H1 (cell line): ENCODE data around the gene KRTAP21-3. TPM values are rescaled to one million over a fixed set of nuclear protein-coding genes. Genes with fewer than 3 reads are reported as not detected.

ENCODE experiments used
- CTCF ChIA-PET: fragments of 300-600 bp; sonication (Branson Sonifier 250); formaldehyde crosslinking; loops from one replicate; lab custom pipeline; 2021; ENCODE audit not compliant: partially characterized antibody; lab: Charles Lee
- POLR2A ChIA-PET: fragments of 300-600 bp; sonication (Branson Sonifier 250); formaldehyde crosslinking; loops from one replicate; lab custom pipeline; 2021; ENCODE audit warnings: inconsistent platforms; ENCODE audit not compliant: partially characterized antibody; lab: Charles Lee
- DNase-seq, 2 experiments: peaks; one replicate each; pipeline versions ENCODE4 v3.0.0 to v3.0.0-alpha.2; 2010 to 2022; ENCODE audit warnings: low spot score in 2 of 2, low read depth in 1 of 2, mixed read lengths in 1 of 2
- FAIRE-seq: peaks from 2 replicates; lab custom pipeline; 2011; peaks lifted over from hg19 to GRCh38; lab: Jason Lieb, UNC
- H2AFZ ChIP-seq: 2 replicates; pipeline ENCODE4 v1.8.1; 2012; ENCODE audit warnings: low read length, inconsistent platforms
- H2AK5ac ChIP-seq: 2 replicates; pipeline ENCODE4 v1.6.1; 2013; ENCODE audit warnings: low read depth, low read length
- H2BK120ac ChIP-seq: replicated peaks from 2 replicates; pipeline ENCODE3; 2013; ENCODE audit warnings: low read depth, low read length, inconsistent platforms
- H2BK12ac ChIP-seq: 2 replicates; pipeline ENCODE4 v1.6.1; 2013; ENCODE audit warnings: low read depth, low read length
- H2BK15ac ChIP-seq: 2 replicates; pipeline ENCODE4 v1.6.1; 2013; ENCODE audit warnings: low read length
- H2BK20ac ChIP-seq: 2 replicates; pipeline ENCODE4 v1.6.1; 2013; ENCODE audit warnings: low read length
- H2BK5ac ChIP-seq: 2 replicates; pipeline ENCODE4 v1.6.1; 2013; ENCODE audit warnings: low read depth, low read length
- H3K14ac ChIP-seq: 2 replicates; pipeline ENCODE4 v1.6.1; 2013; ENCODE audit warnings: inconsistent platforms; ENCODE audit not compliant: insufficient read length
- H3K18ac ChIP-seq: 2 replicates; pipeline ENCODE4 v1.6.1; 2013; ENCODE audit warnings: low read length; ENCODE audit errors: extremely low read depth
- H3K23ac ChIP-seq: 2 replicates; pipeline ENCODE4 v1.6.1; 2013; ENCODE audit warnings: inconsistent platforms; ENCODE audit not compliant: insufficient read length
- H3K23me2 ChIP-seq: 2 replicates; pipeline ENCODE4 v1.6.1; 2013; ENCODE audit warnings: low read depth, low read length
- H3K27ac ChIP-seq: 2 replicates; pipeline ENCODE4 v1.6.1; 2011; ENCODE audit warnings: low read depth, low read length, inconsistent platforms
- H3K27me3 ChIP-seq, 4 experiments: replicated peaks in 1 of 4; 1 replicate in 1 of 4; 2 replicates in 3 of 4; pipeline versions ENCODE4 v1.6.1 to v1.8.1; 2011 to 2013; ENCODE audit warnings: low read length in 3 of 4, mild to moderate bottlenecking in 3 of 4, inconsistent platforms in 2 of 4, mixed read lengths in 2 of 4, moderate library complexity in 1 of 4; ENCODE audit not compliant: control insufficient read depth in 3 of 4, insufficient read depth in 3 of 4; ENCODE audit errors: extremely low read depth in 1 of 4
- H3K36me3 ChIP-seq, 4 experiments: 2 replicates each; pipeline versions ENCODE4 v1.6.1 to v1.8.1; 2011 to 2013; ENCODE audit warnings: mild to moderate bottlenecking in 4 of 4, low read length in 3 of 4, moderate library complexity in 2 of 4, control low read depth in 1 of 4, inconsistent platforms in 1 of 4; ENCODE audit not compliant: insufficient read depth in 4 of 4, control insufficient read depth in 2 of 4
- H3K4ac ChIP-seq: replicated peaks from 2 replicates; pipeline ENCODE3; 2013; ENCODE audit warnings: low read length, low read depth, mixed read lengths, inconsistent platforms; ENCODE audit not compliant: insufficient read length
- H3K4me1 ChIP-seq, 4 experiments: replicated peaks in 1 of 4; 1 replicate in 1 of 4; 2 replicates in 3 of 4; pipeline versions ENCODE4 v1.6.1 to v1.8.1; 2011 to 2013; ENCODE audit warnings: low read length in 3 of 4, inconsistent platforms in 2 of 4, mixed read lengths in 1 of 4; ENCODE audit not compliant: insufficient read depth in 4 of 4, control insufficient read depth in 3 of 4
- H3K4me2 ChIP-seq, 2 experiments: 2 replicates each; pipeline versions ENCODE4 v1.6.1 to v1.8.1; 2011 to 2013; ENCODE audit warnings: low read depth in 2 of 2, low read length in 2 of 2, control low read depth in 1 of 2, inconsistent platforms in 1 of 2, mild to moderate bottlenecking in 1 of 2; ENCODE audit not compliant: insufficient read depth in 1 of 2
- H3K4me3 ChIP-seq, 4 experiments: fragments of 200-600, 300-600 bp in 1 of 4; sonication (generic), shearing (Covaris generic), sonication (Bioruptor Twin) in 1 of 4; 2 replicates each; pipeline versions ENCODE4 v1.5.1 to v1.8.1; 2011 to 2016; ENCODE audit warnings: low read length in 4 of 4, low read depth in 3 of 4, control low read depth in 2 of 4, inconsistent platforms in 2 of 4, mild to moderate bottlenecking in 2 of 4, mixed read lengths in 1 of 4, moderate library complexity in 1 of 4; ENCODE audit not compliant: insufficient read depth in 2 of 4; ENCODE audit errors: extremely low read depth in 1 of 4
- H3K56ac ChIP-seq: replicated peaks from 2 replicates; pipeline ENCODE3; 2013; ENCODE audit warnings: low read depth, mild to moderate bottlenecking, mixed read lengths, low read length, inconsistent platforms; ENCODE audit not compliant: insufficient read length
- H3K79me1 ChIP-seq: 2 replicates; pipeline ENCODE4 v1.6.1; 2013; ENCODE audit warnings: low read depth, low read length, control low read depth
- H3K79me2 ChIP-seq, 2 experiments: 2 replicates each; pipeline versions ENCODE4 v1.6.1 to v1.8.1; 2012 to 2013; ENCODE audit warnings: low read length in 2 of 2, mild to moderate bottlenecking in 2 of 2, inconsistent platforms in 1 of 2; ENCODE audit not compliant: insufficient read depth in 2 of 2, control insufficient read depth in 1 of 2
- H3K9ac ChIP-seq, 4 experiments: replicated peaks in 1 of 4; 1 replicate in 1 of 4; 2 replicates in 3 of 4; pipeline versions ENCODE4 v1.6.1 to v1.8.1; 2011 to 2013; ENCODE audit warnings: low read depth in 3 of 4, low read length in 3 of 4, control low read depth in 2 of 4, mild to moderate bottlenecking in 2 of 4, moderate library complexity in 2 of 4, inconsistent platforms in 1 of 4; ENCODE audit errors: extremely low read depth in 1 of 4
- H3K9me3 ChIP-seq, 2 experiments: 2 replicates each; pipeline versions ENCODE4 v1.6.1 to v1.8.1; 2012 to 2013; ENCODE audit warnings: mild to moderate bottlenecking in 2 of 2, moderate library complexity in 2 of 2, control low read depth in 1 of 2, inconsistent platforms in 1 of 2, low read depth in 1 of 2, low read length in 1 of 2, mixed read lengths in 1 of 2; ENCODE audit not compliant: insufficient read depth in 2 of 2
- H4K20me1 ChIP-seq, 2 experiments: replicated peaks in 1 of 2; 2 replicates each; pipeline versions ENCODE3 to v1.8.1; 2011 to 2013; ENCODE audit warnings: inconsistent platforms in 2 of 2, low read length in 2 of 2, mild to moderate bottlenecking in 1 of 2; ENCODE audit not compliant: insufficient read depth in 2 of 2, control insufficient read depth in 1 of 2
- H4K5ac ChIP-seq: 2 replicates; pipeline ENCODE4 v1.6.1; 2013; ENCODE audit warnings: low read length, low read depth, mixed read lengths, inconsistent platforms; ENCODE audit not compliant: insufficient read length
- H4K8ac ChIP-seq: 2 replicates; pipeline ENCODE4 v1.8.0; 2013; ENCODE audit warnings: mild to moderate bottlenecking, moderate library complexity, low read length, inconsistent platforms; ENCODE audit not compliant: insufficient read depth; ENCODE audit errors: extremely low read depth
- H4K91ac ChIP-seq: replicated peaks from 2 replicates; pipeline ENCODE3; 2013; ENCODE audit warnings: low read length, mixed read lengths, inconsistent platforms; ENCODE audit not compliant: insufficient read length
- ATF3 ChIP-seq: IDR thresholded peaks from 2 replicates; pipeline ENCODE4 v1.6.1; 2011; ENCODE audit warnings: low read depth, mild to moderate bottlenecking, low read length; ENCODE audit not compliant: insufficient read depth
- BCL11A ChIP-seq, 2 experiments: IDR thresholded peaks; one replicate each; pipeline ENCODE4 v1.6.1; 2011; ENCODE audit warnings: low read depth in 2 of 2, low read length in 2 of 2, mild to moderate bottlenecking in 2 of 2
- CBX5 ChIP-seq: fragments of 300-800, 300-1000 bp; sonication (generic); IDR thresholded peaks from 2 replicates; pipeline ENCODE4 v1.7.1; 2016; ENCODE audit warnings: antibody characterized with exemption, low read length, low read depth
- CTBP2 ChIP-seq: IDR thresholded peaks from 2 replicates; pipeline ENCODE4 v1.7.0; 2011; ENCODE audit warnings: borderline replicate concordance, mild to moderate bottlenecking, moderate library complexity, mixed read lengths, low read length; ENCODE audit not compliant: insufficient read depth, insufficient read length
- FOSL1 ChIP-seq: IDR thresholded peaks from 2 replicates; pipeline ENCODE4 v1.6.1; 2011; ENCODE audit warnings: mild to moderate bottlenecking, low read depth, low read length, moderate library complexity; ENCODE audit not compliant: insufficient read depth
- JUND ChIP-seq: IDR thresholded peaks from 2 replicates; pipeline ENCODE4 v1.6.1; 2011; ENCODE audit warnings: mild to moderate bottlenecking, improper control_type of control experiment, low read length
- SUZ12 ChIP-seq: fragments of 200-600 bp; sonication (generic); IDR thresholded peaks from 2 replicates; pipeline ENCODE4 v1.6.1; 2012; ENCODE audit warnings: mild to moderate bottlenecking, inconsistent platforms, low read length, moderate library complexity, mixed read lengths
- TBP ChIP-seq: IDR thresholded peaks from 2 replicates; pipeline ENCODE4 v1.6.1; 2011; ENCODE audit warnings: low read depth, low read length, improper control_type of control experiment
- TCF12 ChIP-seq: IDR thresholded peaks from 2 replicates; pipeline ENCODE4 v1.6.1; 2011; ENCODE audit warnings: low read depth, mild to moderate bottlenecking, low read length
- TEAD4 ChIP-seq: IDR thresholded peaks from 2 replicates; pipeline ENCODE4 v1.6.1; 2012; ENCODE audit warnings: low read depth, low read length, inconsistent platforms, mixed read lengths
- USF2 ChIP-seq: IDR thresholded peaks from 2 replicates; pipeline ENCODE4 v1.6.1; 2011; ENCODE audit warnings: low read length, improper control_type of control experiment
- WGBS, 2 experiments: shearing (Covaris generic) in 1 of 2; methylation state at CpG; one replicate each; pipeline versions ENCODE4 v1.1.6 to v1.1.7; 2013 to 2015; ENCODE audit warnings: low lambda C conversion rate in 2 of 2, mixed read lengths in 2 of 2, inconsistent platforms in 1 of 2, low coverage in 1 of 2, missing lambda C conversion rate in 1 of 2; ENCODE audit not compliant: insufficient replicate concordance in 2 of 2, insufficient coverage in 1 of 2, insufficient read length in 1 of 2; ENCODE audit errors: extremely low coverage in 1 of 2, missing lambda C conversion rate in 1 of 2; 5-methylcytosine and 5-hydroxymethylcytosine counted together
- polyA plus RNA-seq, 7 experiments: library from polyadenylated mRNA; depleted of rRNA in 3 of 7; stranded (reverse) in 5 of 7; unstranded in 2 of 7; fragments of >200 nt in 5 of 7; fragments of 200-250 nt in 2 of 7; gene quantifications; 1 replicate in 5 of 7; 2 replicates in 1 of 7; 4 replicates in 1 of 7; pipeline versions ENCODE4 v1.2.1 to v1.2.3, GENCODE V29; 2011 to 2013; ENCODE audit warnings: missing spikeins in 2 of 7, mixed read lengths in 2 of 7
- total RNA-seq: library from RNA; stranded (reverse); fragmentation: NEBNext Ultra II Directional; extraction: Animal tissue kit (Norgen Biotek cat#: 25700); gene quantifications from 2 replicates; pipeline ENCODE4 v1.2.1, GENCODE V29; 2021

The KRTAP21-3 gene
- total and polyA plus RNA-seq, 2 of the 8 experiments (the other 6 are each of a cell fraction or from before 2014, with no cell fraction given): not detected

GRCh38 chr21:30674312-30674711 lies 44.3 kb downstream of the KRTAP21-3 start:
- 92% methylated on average over 1 of the region's 1 CpG; no CpG with 5 or more reads in 1 of the 2 experiments for WGBS, 2 experiments
- FAIRE-seq: no peak

More at GRCh38 chr21:30674312-30674711, 44.3 kb downstream of the KRTAP21-3 start:
- no peak overlapping the region for H3K9ac ChIP-seq
- no peak overlapping the region for H2AFZ ChIP-seq
- DNase-seq: no peak
- H3K36me3 ChIP-seq: no peaks in the 10 kb centered on the region
- H2BK5ac ChIP-seq: no peak overlapping the region
- H3K56ac ChIP-seq: no peak overlapping the region
- H2BK12ac ChIP-seq: no peak overlapping the region
- no peak overlapping the region for H3K18ac ChIP-seq
- H4K91ac ChIP-seq: no peak overlapping the region
- no peak overlapping the region for H2AK5ac ChIP-seq
- no peaks in the 10 kb centered on the region for H3K79me2 ChIP-seq
- H3K79me1 ChIP-seq: no peaks in the 10 kb centered on the region
- no peak overlapping the region for H3K4me2 ChIP-seq
- no peak overlapping the region for H3K27ac ChIP-seq
- no peaks in the 10 kb centered on the region for H3K9me3 ChIP-seq
- no peak overlapping the region for H3K4ac ChIP-seq
- H3K23ac ChIP-seq: no peak overlapping the region
- H3K23me2 ChIP-seq: no peaks in the 10 kb centered on the region
- POLR2A ChIA-PET: no interaction called here
- no peak overlapping the region for H2BK15ac ChIP-seq
- H4K20me1 ChIP-seq: no peaks in the 10 kb centered on the region
- no peak overlapping the region for H3K14ac ChIP-seq
- CTCF ChIA-PET: interaction anchor here (1.1 kb wide), 1 partner anchor 13 kb away, joined by 3 read pairs; no protein-coding TSS in a partner anchor
- no peaks in the 10 kb centered on the region for H3K27me3 ChIP-seq
- H3K4me1 ChIP-seq: no peaks in the 10 kb centered on the region
- H2BK120ac ChIP-seq: no peak overlapping the region
- no peak overlapping the region for H4K8ac ChIP-seq
- no peak overlapping the region for H3K4me3 ChIP-seq
- H2BK20ac ChIP-seq: no peak overlapping the region
- no peak overlapping the region for H4K5ac ChIP-seq
- no peak for TF ChIP-seq BCL11A (IDR thresholded peaks at IDR 0.05; ENCODE audit: low read depth in 2 of 2, low read length in 2 of 2)
- no peak for TF ChIP-seq TBP
- no peak for TF ChIP-seq USF2
- no peak for TF ChIP-seq CBX5
- no peak for TF ChIP-seq TCF12
- TF ChIP-seq JUND: no peak
- no peak for TF ChIP-seq FOSL1
- no peak for TF ChIP-seq TEAD4
- no peak for TF ChIP-seq CTBP2
- TF ChIP-seq SUZ12: no peak
- no peak for TF ChIP-seq ATF3
